ENCODE data around the gene BAG5. TPM values are rescaled to one million over a fixed set of nuclear protein-coding genes. Genes with fewer than 3 reads are reported as not detected.

Gene BAG5
- total RNA-seq, 4 donors from 2014 or later: 29.2 to 51.2 (median 42.9) TPM

GRCh38 chr14:103537175-103537990 lies 25.1 kb downstream of the BAG5 start:
- ATAC-seq (ENCODE audit: low FRiP score) (no peak), DNase-seq (ENCODE audit: low spot score) (no peak)
- no peak for TF ChIP-seq CTCF (IDR thresholded peaks at IDR 0.05)

DNA sequence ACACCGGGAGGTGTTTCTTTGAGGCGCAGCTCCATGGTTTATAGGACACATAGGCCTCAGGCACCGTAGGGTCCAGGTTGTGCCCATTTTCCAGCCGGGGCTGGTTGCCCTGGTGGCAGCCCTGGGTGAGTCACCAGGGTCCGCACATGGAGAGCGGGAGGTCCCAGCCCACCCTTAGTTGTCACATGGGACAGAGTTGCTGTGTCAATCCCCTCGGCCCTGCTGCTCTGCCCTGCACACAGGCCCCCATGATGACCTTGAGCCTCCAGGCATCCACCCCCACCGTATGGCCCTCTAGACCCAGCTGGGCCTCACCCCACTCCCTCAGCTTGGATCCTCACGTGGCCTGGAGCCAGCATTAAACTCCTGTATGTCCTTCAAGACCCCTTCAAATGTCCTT lies 25.8 kb downstream of the BAG5 start:
- ATAC-seq (ENCODE audit: low FRiP score) (no peak), DNase-seq (ENCODE audit: low spot score) (no peak)
- no peak for TF ChIP-seq CTCF (IDR thresholded peaks at IDR 0.05)

GRCh38 chr14:103535891-103536565 lies 26.4 kb downstream of the BAG5 start:
- ATAC-seq (ENCODE audit: low FRiP score): no peak

DNA sequence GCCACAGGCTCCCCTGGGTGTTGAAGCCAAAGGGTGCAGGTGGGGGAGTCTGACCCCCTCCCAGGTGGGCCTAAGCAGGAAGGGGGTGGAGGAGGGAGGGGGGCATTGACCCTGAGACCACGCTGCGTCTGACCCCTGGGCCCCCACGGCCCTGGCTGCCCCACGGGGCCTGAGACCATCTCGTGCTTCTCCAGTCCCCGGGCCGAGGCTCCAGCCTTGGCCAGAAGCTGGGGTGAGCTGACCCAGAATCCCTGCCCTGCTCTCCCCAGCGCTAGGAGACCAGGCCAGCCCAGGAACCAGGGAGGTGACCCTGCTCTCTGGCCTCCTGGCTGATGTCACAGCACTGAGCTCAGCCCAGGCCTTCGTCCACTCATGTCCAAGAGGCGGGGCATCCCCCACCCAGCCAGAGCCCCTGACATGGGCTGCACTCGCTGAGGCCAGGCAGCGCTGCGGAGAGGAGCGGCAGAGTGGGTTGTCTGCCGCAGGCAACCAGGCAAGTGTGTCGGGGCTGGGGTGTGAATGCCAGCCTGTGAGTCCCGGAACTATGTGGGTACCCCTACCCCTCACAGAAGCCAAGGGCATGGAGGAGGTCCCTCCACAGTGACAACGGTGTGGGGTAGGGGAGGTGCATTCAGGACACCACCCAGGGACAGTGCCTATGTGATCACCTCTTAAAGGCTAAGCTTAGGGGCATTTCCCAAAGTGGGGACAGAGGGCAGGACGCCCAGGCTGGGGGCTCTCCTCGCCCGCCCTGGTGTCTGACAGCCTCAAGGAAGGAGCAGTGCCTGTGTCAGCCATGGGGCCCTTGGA lies 27.2 kb downstream of the BAG5 start:
- DNase-seq (ENCODE audit: low spot score): no peak
- no peak for TF ChIP-seq CTCF (IDR thresholded peaks at IDR 0.05)
- ATAC-seq (ENCODE audit: low FRiP score): no peak

More at GRCh38 chr14:103535891-103536565, 26.4 kb downstream of the BAG5 start:
- no peak for TF ChIP-seq CTCF (IDR thresholded peaks at IDR 0.05)
- no peak for DNase-seq (ENCODE audit: low spot score)

GRCh38 chr14:103534576-103535061 lies 27.8 kb downstream of the BAG5 start:
- no peak for TF ChIP-seq CTCF (IDR thresholded peaks at IDR 0.05)

GRCh38 chr14:103533999-103534575 lies 28.4 kb downstream of the BAG5 start:
- TF ChIP-seq CTCF (IDR thresholded peaks at IDR 0.05): no peak
- DNase-seq (ENCODE audit: low spot score) (no peak), ATAC-seq (ENCODE audit: low FRiP score) (no peak)

More at GRCh38 chr14:103534576-103535061, 27.8 kb downstream of the BAG5 start:
- ATAC-seq (ENCODE audit: low FRiP score) (no peak), DNase-seq (ENCODE audit: low spot score) (no peak)

Measured in omental fat pad (tissue), 4 donors.